ENCODE measurements around the gene EPN2. TPM values are rescaled to one million over a fixed set of nuclear protein-coding genes. Genes with fewer than 3 reads are reported as not detected.
A peak's percentile ranks its signal among the peaks of the same experiment; 100 is the strongest.

Gene EPN2
- total RNA-seq, 1 donor from 2014 or later: 74.5 TPM

DNA sequence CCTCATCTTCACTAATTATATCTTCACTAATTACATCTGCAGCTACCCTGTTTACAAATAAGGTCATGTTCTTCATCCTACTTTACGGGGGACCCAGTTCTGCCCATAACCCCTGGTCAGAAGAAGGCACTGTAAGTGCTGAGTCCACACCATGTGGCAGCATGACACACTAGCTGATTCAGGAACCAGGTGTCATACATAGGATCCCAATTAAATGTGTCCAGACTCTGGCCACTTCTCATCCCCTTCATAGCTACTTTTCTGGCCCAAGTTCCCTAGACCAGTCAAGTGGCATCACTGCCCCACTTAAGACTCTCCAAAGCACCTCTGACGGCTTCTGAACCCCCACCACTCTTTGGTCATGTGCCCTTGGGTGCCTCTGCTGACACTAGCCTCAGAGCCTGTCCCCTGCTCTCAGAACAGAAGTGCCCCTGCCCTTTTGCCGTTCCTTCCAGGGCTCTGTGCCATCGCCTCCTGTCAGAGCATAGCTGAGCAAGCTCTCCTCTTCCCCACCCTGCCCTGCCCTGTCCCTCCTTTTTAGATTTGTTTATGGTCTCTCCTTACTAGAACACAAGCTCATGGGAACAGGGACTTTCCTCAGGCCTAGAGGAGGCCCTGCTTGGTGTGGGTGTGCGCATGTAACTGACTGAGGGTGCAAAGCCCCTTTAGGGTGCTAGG, 64.2 kb downstream of the EPN2 start:
- H3K4me1 Mint-ChIP-seq (ENCODE audit: unreplicated experiment): peaks cover 50% of the 10 kb centered on the region
- peaks cover 13% of the 10 kb centered on the region for H3K27me3 Mint-ChIP-seq (ENCODE audit: unreplicated experiment)
- peaks cover 8% of the 10 kb centered on the region for H3K36me3 Mint-ChIP-seq (ENCODE audit: low read depth, unreplicated experiment)
- H3K4me3 Mint-ChIP-seq (ENCODE audit: unreplicated experiment): no peak overlapping the region
- H3K9me3 Mint-ChIP-seq (ENCODE audit: unreplicated experiment): no peaks in the 10 kb centered on the region
- no peak for DNase-seq (ENCODE audit: low spot score)
- H3K27ac Mint-ChIP-seq (ENCODE audit: unreplicated experiment): no peak overlapping the region
- TF ChIP-seq, protein P1, sequence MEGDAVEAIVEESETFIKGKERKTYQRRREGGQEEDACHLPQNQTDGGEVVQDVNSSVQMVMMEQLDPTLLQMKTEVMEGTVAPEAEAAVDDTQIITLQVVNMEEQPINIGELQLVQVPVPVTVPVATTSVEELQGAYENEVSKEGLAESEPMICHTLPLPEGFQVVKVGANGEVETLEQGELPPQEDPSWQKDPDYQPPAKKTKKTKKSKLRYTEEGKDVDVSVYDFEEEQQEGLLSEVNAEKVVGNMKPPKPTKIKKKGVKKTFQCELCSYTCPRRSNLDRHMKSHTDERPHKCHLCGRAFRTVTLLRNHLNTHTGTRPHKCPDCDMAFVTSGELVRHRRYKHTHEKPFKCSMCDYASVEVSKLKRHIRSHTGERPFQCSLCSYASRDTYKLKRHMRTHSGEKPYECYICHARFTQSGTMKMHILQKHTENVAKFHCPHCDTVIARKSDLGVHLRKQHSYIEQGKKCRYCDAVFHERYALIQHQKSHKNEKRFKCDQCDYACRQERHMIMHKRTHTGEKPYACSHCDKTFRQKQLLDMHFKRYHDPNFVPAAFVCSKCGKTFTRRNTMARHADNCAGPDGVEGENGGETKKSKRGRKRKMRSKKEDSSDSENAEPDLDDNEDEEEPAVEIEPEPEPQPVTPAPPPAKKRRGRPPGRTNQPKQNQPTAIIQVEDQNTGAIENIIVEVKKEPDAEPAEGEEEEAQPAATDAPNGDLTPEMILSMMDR (IDR thresholded peaks at IDR 0.05; ENCODE audit: unreplicated experiment): no peak

DNA sequence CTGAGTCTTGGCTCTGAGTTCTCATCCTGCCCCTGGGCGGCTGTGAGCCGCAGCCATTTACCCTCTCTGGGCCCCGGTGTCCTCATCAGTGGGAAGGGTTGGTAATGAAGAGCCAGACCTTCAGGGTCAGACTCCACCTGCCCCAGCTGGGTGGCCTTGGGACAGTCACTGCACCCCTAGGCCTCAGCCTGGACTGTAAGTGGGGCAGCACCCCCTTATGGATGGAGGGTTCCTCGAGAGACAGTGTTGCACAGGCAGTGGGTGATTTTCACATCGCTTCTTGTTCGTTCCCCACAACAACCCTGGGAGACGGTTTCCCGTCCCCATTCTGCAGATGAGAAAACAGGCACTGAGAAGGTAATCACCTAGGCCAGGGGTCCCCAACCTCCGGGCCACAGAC, 64.8 kb downstream of the EPN2 start:
- H3K27ac Mint-ChIP-seq (ENCODE audit: unreplicated experiment): no peak overlapping the region
- DNase-seq (ENCODE audit: low spot score): no peak
- no peak overlapping the region for H3K4me3 Mint-ChIP-seq (ENCODE audit: unreplicated experiment)
- H3K9me3 Mint-ChIP-seq (ENCODE audit: unreplicated experiment): no peaks in the 10 kb centered on the region
- peaks cover 53% of the 10 kb centered on the region for H3K4me1 Mint-ChIP-seq (ENCODE audit: unreplicated experiment)
- H3K27me3 Mint-ChIP-seq (ENCODE audit: unreplicated experiment): peaks cover 13% of the 10 kb centered on the region
- TF ChIP-seq, protein P1 (IDR thresholded peaks at IDR 0.05; ENCODE audit: unreplicated experiment): no peak
- H3K36me3 Mint-ChIP-seq (ENCODE audit: low read depth, unreplicated experiment): peaks cover 8% of the 10 kb centered on the region

DNA sequence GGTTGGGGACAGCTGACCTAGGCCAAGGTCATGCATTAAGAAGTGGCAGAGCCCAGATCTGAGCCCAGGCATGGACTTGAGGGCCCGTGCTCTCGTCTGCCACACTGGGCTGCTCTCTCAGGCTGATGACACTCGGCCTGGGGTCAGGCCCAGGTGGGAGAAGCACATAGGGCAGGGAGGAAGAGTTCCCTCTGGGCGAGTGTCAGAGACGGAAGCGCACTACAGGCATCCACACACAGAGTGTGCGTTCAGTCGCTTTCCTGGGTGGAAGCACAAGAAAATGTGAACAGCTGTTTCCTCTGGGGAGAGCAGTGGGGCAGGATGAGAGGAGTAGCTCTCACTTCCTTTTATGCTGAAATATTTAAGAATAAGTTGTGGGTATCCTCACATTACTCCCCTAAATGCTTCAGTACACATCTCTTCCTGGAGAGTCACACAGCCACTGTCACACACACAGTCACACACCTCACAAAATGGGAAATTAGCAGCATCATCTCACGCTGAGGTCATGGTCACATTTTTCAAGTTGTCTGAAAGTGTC, 65.7 kb downstream of the EPN2 start:
- Mint-ChIP-seq H3K36me3 (ENCODE audit: low read depth, unreplicated experiment) (peaks cover 8% of the 10 kb centered on the region), H3K9me3 (ENCODE audit: unreplicated experiment) (no peaks in the 10 kb centered on the region), H3K4me1 (ENCODE audit: unreplicated experiment) (peaks cover 53% of the 10 kb centered on the region), H3K4me3 (ENCODE audit: unreplicated experiment) (peak overlapping the region; percentile 10), H3K27me3 (ENCODE audit: unreplicated experiment) (peaks cover 13% of the 10 kb centered on the region), H3K27ac (ENCODE audit: unreplicated experiment) (peak overlapping the region; percentile 93)
- peak; percentile 18 for DNase-seq (ENCODE audit: low spot score)
- TF ChIP-seq, protein P1 (IDR thresholded peaks at IDR 0.05; ENCODE audit: unreplicated experiment): no peak

DNA sequence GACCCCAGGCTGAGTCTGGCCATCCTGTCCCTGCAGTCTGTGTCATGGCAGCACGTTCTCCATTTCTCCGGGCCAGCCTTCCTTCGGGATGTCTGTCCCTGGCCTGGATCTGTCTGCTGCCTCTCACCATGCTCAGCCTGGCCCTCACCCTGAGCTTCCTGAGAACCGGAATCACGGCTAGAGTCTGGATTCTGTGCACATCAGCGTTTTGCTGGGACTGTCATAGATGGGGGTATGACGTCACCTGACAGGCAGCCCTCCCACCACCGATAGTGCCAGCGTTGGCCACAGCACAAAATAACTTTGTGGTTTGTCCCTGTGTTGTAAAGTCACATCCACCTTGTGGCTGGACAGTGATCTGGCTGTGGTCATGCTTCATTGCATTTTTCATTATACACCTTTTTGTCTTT, 66.2 kb downstream of the EPN2 start:
- H3K9me3 Mint-ChIP-seq (ENCODE audit: unreplicated experiment): no peaks in the 10 kb centered on the region
- peaks cover 53% of the 10 kb centered on the region for H3K4me1 Mint-ChIP-seq (ENCODE audit: unreplicated experiment)
- peak overlapping the region; percentile 93 for H3K27ac Mint-ChIP-seq (ENCODE audit: unreplicated experiment)
- no peak for DNase-seq (ENCODE audit: low spot score)
- H3K4me3 Mint-ChIP-seq (ENCODE audit: unreplicated experiment): no peak overlapping the region
- H3K27me3 Mint-ChIP-seq (ENCODE audit: unreplicated experiment): peaks cover 13% of the 10 kb centered on the region
- TF ChIP-seq, protein P1 (IDR thresholded peaks at IDR 0.05; ENCODE audit: unreplicated experiment): no peak
- H3K36me3 Mint-ChIP-seq (ENCODE audit: low read depth, unreplicated experiment): peaks cover 8% of the 10 kb centered on the region

DNA sequence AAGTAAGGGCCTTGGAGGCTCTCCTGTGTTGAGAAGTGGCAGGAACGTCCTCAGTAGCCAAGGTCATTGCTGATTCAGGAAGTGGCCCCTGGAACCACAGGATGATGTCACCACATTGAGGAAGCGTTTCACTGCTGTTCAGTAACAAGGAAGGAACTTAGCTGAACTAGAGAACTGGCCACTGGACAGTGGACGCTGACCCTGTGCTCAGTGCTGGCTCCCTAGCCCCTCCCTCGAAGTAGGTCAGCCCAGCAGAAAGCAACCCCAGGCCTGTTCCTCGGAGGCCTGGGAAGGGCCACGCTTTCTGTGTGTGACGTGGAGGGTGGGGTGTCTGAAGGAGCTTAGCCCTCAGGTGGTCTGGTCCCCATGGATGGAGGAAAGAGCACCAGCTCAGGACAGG, 67.0 kb downstream of the EPN2 start:
- Mint-ChIP-seq H3K36me3 (ENCODE audit: low read depth, unreplicated experiment) (peaks cover 8% of the 10 kb centered on the region), H3K27ac (ENCODE audit: unreplicated experiment) (peak overlapping the region; percentile 93), H3K4me3 (ENCODE audit: unreplicated experiment) (peak overlapping the region; percentile 73), H3K4me1 (ENCODE audit: unreplicated experiment) (peaks cover 49% of the 10 kb centered on the region), H3K27me3 (ENCODE audit: unreplicated experiment) (peaks cover 13% of the 10 kb centered on the region), H3K9me3 (ENCODE audit: unreplicated experiment) (no peaks in the 10 kb centered on the region)
- TF ChIP-seq, protein P1 (IDR thresholded peaks at IDR 0.05; ENCODE audit: unreplicated experiment): no peak
- DNase-seq (ENCODE audit: low spot score): peak; percentile 26
